ENCODE results near the gene CA5A.

The CA5A gene

DNA sequence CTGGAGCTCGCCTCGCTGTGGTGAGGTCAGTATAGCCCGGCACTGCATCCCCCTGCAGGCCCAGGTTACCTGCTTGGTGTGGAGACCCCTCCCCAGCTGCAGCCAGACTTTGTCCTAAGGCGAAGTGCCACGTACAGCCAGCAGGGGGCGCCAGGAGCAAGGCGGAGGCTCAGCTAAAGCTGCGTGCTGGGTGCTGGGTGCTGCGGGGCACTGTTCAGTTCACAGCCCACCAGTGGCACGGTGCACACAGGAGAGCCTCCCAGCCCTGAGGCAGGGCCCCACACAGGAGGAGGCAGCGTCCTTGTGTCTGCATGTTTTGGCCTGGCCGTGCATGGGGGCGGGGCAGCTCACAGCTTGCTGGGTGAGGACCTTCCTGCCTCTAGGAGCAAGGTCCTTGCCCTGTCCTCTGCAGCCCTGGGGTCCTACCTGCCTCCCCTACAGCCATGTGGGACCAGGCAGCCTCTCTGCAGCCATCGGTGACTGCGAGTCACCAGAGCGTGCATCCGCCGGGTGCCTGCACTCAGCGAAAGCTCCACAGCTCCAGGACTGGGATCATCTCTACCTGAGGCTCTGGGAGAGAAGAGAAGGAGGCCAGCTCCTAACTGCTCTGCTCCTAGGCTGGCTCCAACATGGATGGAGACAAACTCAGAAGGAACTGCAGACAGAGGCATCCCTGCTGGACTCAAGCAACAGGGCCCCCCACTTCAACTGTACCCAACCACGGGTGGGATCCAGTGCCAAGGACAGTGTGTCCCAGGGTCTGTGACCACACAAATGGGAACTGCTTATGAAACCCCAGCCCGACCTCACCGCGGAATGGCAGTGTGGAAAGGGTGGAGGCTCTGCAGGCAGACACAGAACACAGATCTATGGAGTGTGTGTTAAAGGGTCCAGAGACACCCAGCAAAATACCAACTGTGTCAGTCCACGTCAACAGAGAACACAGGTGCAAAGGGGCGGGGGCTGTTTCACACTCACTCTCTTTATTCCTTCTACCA, 86.0 kb downstream of the CA5A start:
- Histone ChIP-seq H3K4me3 (no peak overlapping the region), H3K36me3 (ENCODE audit: insufficient read depth, low read length) (peaks cover 46% of the 10 kb centered on the region; the same call in 1 of the 2 replicates), H3K9ac (ENCODE audit: insufficient read length) (no peak overlapping the region), H3K27ac (no peak overlapping the region), H3K9me3 (ENCODE audit: low read depth, low read length) (no peaks in the 10 kb centered on the region)
- TF ChIP-seq POLR2AphosphoS5 (IDR thresholded peaks at IDR 0.05; ENCODE audit: borderline replicate concordance, low read depth, low read length) (no peak), EZH2 (IDR thresholded peaks at IDR 0.05) (no peak), FOXP2 (optimal IDR thresholded peaks at IDR 0.05; ENCODE audit: control extremely low read depth, extremely low read length, insufficient read depth) (no peak)
- no peak for DNase-seq (ENCODE audit: low read depth, low spot score)

DNA sequence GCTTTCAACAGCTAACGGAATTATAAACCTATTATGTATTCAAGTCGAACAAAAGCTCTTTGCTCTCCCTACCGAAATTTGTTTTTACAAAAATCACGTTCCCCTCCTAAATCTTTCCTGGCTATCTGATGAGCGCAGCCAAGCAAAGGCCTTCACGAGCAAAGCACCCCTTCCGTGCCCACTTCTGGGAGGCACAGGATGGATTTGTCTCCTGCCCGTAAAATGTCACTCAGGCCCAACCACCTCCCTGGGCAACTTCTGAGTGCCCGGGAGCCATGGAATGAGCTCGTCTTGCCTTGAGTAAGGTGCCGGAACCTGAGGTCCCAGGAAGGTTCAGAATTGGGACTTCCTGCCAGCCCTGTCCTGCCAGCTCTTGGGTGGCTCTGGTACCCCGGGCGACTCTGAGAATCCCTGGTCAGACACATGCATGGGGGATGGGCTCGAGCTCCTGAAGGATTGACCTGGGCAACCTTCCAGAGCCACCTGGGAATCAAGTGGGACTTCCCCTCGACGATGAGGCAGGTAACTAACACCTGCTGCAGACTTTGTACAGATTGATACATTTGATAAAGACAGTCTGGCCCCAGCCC, 86.8 kb downstream of the CA5A start:
- no peak overlapping the region for H3K9ac ChIP-seq (ENCODE audit: insufficient read length)
- H3K36me3 ChIP-seq (ENCODE audit: insufficient read depth, low read length) = peaks cover 50% of the 10 kb centered on the region; the same call in 1 of the 2 replicates
- H3K9me3 ChIP-seq (ENCODE audit: low read depth, low read length) = no peaks in the 10 kb centered on the region
- DNase-seq (ENCODE audit: low read depth, low spot score) = no peak
- H3K4me3 ChIP-seq = no peak overlapping the region
- H3K27ac ChIP-seq = no peak overlapping the region
- no peak for TF ChIP-seq EZH2 (IDR thresholded peaks at IDR 0.05)
- no peak for TF ChIP-seq FOXP2 (optimal IDR thresholded peaks at IDR 0.05; ENCODE audit: control extremely low read depth, extremely low read length, insufficient read depth)
- TF ChIP-seq POLR2AphosphoS5 (IDR thresholded peaks at IDR 0.05; ENCODE audit: borderline replicate concordance, low read depth, low read length) = no peak

DNA sequence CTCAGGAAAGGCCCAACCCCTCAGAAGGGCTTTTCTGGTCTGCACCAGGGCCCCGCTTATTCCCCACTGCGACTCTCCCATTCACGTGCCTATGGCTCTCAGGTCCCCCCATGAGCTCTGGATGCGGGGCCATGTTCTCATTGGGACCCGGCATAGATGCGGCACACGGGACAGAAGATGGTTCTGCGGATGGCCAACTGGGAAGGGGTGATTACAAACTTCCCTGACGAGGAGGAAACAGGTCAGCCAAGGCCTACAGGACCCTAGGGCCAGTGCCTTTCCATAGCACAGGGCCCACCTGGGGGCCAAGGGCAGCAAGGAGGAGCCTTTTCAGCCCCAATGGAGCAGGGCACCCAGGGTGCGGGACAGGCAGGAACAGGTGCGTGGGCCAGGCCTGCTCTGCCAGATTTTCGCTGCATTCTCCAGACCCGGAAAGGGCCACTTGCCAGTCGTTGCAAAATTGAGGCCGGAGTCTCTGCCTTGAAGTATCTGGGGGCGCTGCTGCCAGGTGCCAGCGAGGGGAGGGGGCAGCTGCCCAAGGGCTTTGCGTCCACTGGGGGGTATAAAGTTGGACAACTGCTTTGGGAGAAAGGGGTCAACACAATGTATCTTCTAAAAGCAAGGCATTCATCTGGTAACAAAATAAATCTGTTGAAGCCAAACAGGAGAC, 87.5 kb downstream of the CA5A start:
- Histone ChIP-seq H3K9ac (ENCODE audit: insufficient read length) (no peak overlapping the region), H3K27ac (no peak overlapping the region), H3K4me3 (no peak overlapping the region), H3K36me3 (ENCODE audit: insufficient read depth, low read length) (peaks cover 50% of the 10 kb centered on the region; the same call in 1 of the 2 replicates), H3K9me3 (ENCODE audit: low read depth, low read length) (no peaks in the 10 kb centered on the region)
- no peak for DNase-seq (ENCODE audit: low read depth, low spot score)
- TF ChIP-seq POLR2AphosphoS5 (IDR thresholded peaks at IDR 0.05; ENCODE audit: borderline replicate concordance, low read depth, low read length) (no peak), FOXP2 (optimal IDR thresholded peaks at IDR 0.05; ENCODE audit: control extremely low read depth, extremely low read length, insufficient read depth) (no peak), EZH2 (IDR thresholded peaks at IDR 0.05) (no peak)

DNA sequence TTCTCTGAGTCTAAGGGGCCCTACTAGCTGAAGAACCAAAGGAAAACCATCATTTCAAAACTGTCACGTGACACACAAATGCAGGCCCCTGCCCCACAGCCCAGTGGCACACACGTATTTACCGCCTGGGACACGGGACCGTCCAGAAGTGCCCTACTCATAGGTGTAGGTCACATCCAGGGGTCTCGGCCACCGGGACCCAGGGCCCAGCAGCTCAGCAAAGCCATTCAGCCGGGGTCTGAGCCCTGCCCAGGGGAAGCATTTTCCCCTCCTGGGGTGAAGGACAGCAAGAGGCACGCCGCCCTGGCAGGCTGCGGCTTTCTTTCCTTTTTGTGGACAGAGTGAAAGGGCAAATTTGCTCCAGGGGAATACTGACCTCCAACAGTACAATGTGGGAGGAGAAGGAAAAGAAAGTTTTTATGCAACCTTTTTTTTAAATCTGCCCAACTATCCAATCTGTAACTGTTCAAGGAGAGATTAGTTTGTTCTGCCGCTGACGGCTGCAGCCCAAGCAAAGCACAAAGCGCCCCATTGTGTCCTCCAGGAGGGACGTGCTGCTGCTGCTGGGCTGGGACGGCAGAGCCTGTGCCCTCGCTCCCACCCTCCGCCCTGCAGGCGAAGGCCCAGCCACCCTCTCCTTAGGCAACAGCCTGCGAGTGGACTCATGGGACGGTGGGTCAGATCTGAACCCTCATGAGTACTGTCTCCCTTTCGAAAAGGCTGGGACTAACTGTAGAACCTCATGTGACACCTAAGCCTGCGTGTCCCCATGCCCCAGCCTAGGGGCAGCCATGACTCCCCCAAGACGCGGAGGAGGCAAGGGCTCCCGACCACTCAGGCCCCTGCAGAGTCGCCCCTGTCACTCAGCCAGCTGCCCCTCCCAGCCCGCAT, 88.3 kb downstream of the CA5A start:
- TF ChIP-seq FOXP2 (optimal IDR thresholded peaks at IDR 0.05; ENCODE audit: control extremely low read depth, extremely low read length, insufficient read depth) (no peak), EZH2 (IDR thresholded peaks at IDR 0.05) (no peak), POLR2AphosphoS5 (IDR thresholded peaks at IDR 0.05; ENCODE audit: borderline replicate concordance, low read depth, low read length) (no peak)
- no peaks in the 10 kb centered on the region for H3K9me3 ChIP-seq (ENCODE audit: low read depth, low read length)
- no peak for DNase-seq (ENCODE audit: low read depth, low spot score)
- peaks cover 51% of the 10 kb centered on the region; the same call in 1 of the 2 replicates for H3K36me3 ChIP-seq (ENCODE audit: insufficient read depth, low read length)
- no peak overlapping the region for H3K9ac ChIP-seq (ENCODE audit: insufficient read length)
- no peak overlapping the region for H3K27ac ChIP-seq
- no peak overlapping the region for H3K4me3 ChIP-seq

DNA sequence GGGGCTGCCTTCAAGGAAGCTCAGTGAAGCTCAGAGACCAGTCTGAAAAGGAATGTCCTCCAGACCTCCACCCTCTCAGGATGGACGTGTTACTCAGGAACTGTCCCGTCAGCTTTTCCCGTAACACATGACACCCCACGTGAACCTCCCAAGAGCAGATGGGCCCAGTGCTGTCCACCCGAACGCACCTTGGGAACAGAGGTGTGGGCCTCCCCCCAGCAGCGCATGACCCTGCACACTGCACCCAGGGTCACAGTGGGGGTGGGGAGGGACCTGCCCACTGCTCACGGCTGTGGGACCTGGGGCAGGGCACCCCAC, 88.9 kb downstream of the CA5A start:
- H3K27ac ChIP-seq = no peak overlapping the region
- DNase-seq (ENCODE audit: low read depth, low spot score) = no peak
- H3K9ac ChIP-seq (ENCODE audit: insufficient read length) = no peak overlapping the region
- H3K9me3 ChIP-seq (ENCODE audit: low read depth, low read length) = no peaks in the 10 kb centered on the region
- no peak overlapping the region for H3K4me3 ChIP-seq
- peaks cover 57% of the 10 kb centered on the region; the same call in 1 of the 2 replicates for H3K36me3 ChIP-seq (ENCODE audit: insufficient read depth, low read length)
- TF ChIP-seq FOXP2 (optimal IDR thresholded peaks at IDR 0.05; ENCODE audit: control extremely low read depth, extremely low read length, insufficient read depth) (no peak), EZH2 (IDR thresholded peaks at IDR 0.05) (no peak), POLR2AphosphoS5 (IDR thresholded peaks at IDR 0.05; ENCODE audit: borderline replicate concordance, low read depth, low read length) (no peak)

DNA sequence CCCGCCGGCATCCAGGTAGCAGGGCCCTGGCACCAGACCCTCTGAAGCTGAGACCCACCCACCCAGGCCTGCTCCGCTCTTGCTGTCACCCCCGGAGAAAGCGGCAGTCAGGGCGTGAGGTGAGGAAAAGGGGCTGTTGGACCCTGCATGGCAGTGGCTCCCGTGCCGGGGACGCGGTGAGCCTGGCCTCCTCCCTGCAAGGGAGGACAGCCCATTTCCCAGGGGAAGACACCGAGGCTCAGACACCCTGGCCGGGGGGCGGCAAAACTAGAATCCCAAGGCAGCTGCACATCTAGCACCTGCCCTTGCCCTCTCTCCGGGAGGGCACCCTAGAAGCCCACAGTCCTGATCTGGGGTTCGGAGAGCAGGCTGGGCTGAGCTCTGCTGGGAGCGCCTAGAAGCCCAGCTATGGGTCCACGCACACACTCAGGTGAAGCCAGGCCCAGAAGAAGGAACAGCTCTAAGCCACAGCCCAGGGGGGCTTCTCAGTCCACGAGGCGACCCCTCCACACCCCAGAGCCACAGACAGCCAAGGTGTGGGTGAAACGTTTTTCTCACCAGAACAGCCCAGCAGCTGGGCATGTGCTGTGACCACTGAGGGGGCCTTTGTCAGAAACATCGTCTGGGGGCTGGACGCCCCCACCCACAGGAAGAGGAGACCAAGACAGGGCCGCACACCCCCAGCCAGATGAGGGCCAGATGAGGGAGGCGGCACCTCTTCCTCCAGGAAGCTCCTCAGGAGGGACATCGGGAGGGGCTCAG, 89.4 kb downstream of the CA5A start:
- no peak for TF ChIP-seq POLR2AphosphoS5 (IDR thresholded peaks at IDR 0.05; ENCODE audit: borderline replicate concordance, low read depth, low read length)
- no peak for TF ChIP-seq EZH2 (IDR thresholded peaks at IDR 0.05)
- TF ChIP-seq FOXP2 (optimal IDR thresholded peaks at IDR 0.05; ENCODE audit: control extremely low read depth, extremely low read length, insufficient read depth) = no peak
- DNase-seq (ENCODE audit: low read depth, low spot score) = no peak
- H3K27ac ChIP-seq = no peak overlapping the region
- H3K4me3 ChIP-seq = no peak overlapping the region
- H3K9me3 ChIP-seq (ENCODE audit: low read depth, low read length) = no peaks in the 10 kb centered on the region
- H3K36me3 ChIP-seq (ENCODE audit: insufficient read depth, low read length) = peaks cover 60% of the 10 kb centered on the region; the same call in 1 of the 2 replicates
- H3K9ac ChIP-seq (ENCODE audit: insufficient read length) = no peak overlapping the region
